HG02852 (cell line): ENCODE results near the gene BSPRY.
"Not testable (repeated sequence)": the region's sequence is repeated elsewhere in the genome, so short reads cannot be mapped to it uniquely, and the experiment has no call there.

Experiments used
- ATAC-seq: cut with Tn5 transposase; IDR thresholded peaks from one replicate; pipeline ENCODE4 v1.9.1; 2021; ENCODE audit warnings: mild to moderate bottlenecking, moderate library complexity; ENCODE audit not compliant: unreplicated experiment

BSPRY gene

GRCh38 chr9:113368982-113369854 lies 19.9 kb downstream of the BSPRY start:
- ATAC-seq: no peak

GRCh38 chr9:113369855-113370140 lies 20.5 kb downstream of the BSPRY start:
- no peak for ATAC-seq

- ATAC-seq: no peak
These were observed 21.5 kb downstream of the BSPRY start for GRCh38 chr9:113370806-113371325.

- no peak for ATAC-seq
These were observed 22.7 kb downstream of the BSPRY start for GRCh38 chr9:113372059-113372458.

- no peak for ATAC-seq
These were observed 23.9 kb downstream of the BSPRY start for GRCh38 chr9:113373256-113373655.

- no peak for ATAC-seq
These were observed 24.5 kb downstream of the BSPRY start for GRCh38 chr9:113373676-113374392.

- ATAC-seq: no peak
These were observed 26.0 kb downstream of the BSPRY start for GRCh38 chr9:113375057-113376023.

GRCh38 chr9:113376634-113377567 lies 27.6 kb downstream of the BSPRY start, which contains the start of gene HDHD3:
TSS of gene HDHD3 (minus strand) at chr9:113376986. CDS start at chr9:113374354, 2,632 bp downstream.
- peak; percentile 86 for ATAC-seq

GRCh38 chr9:113379094-113379828 lies 29.9 kb downstream of the BSPRY start:
- not testable (repeated sequence) for ATAC-seq

GRCh38 chr9:113379829-113380210 lies 30.5 kb downstream of the BSPRY start:
- ATAC-seq: not testable (repeated sequence)

GRCh38 chr9:113380869-113381378 lies 31.6 kb downstream of the BSPRY start:
- ATAC-seq: no peak

- ATAC-seq: not testable (repeated sequence)
These were observed 32.1 kb downstream of the BSPRY start for GRCh38 chr9:113381441-113381840.

- no peak for ATAC-seq
These were observed 32.6 kb downstream of the BSPRY start for GRCh38 chr9:113381909-113382411.

- ATAC-seq: no peak
These were observed 37.4 kb downstream of the BSPRY start for GRCh38 chr9:113386571-113387393.

GRCh38 chr9:113387560-113388230 lies 38.4 kb downstream of the BSPRY start:
- no peak for ATAC-seq

GRCh38 chr9:113388833-113389232 lies 39.5 kb downstream of the BSPRY start:
- no peak for ATAC-seq

- no peak for ATAC-seq
These were observed 40.1 kb downstream of the BSPRY start for GRCh38 chr9:113389451-113389850.
